Mesothelial cell of epicardium (in vitro differentiated cells): ENCODE measurements around the gene ZNHIT2. TPM values are rescaled to one million over a fixed set of nuclear protein-coding genes. Genes with fewer than 3 reads are reported as not detected.

ENCODE experiments used
- DNase-seq, 2 experiments: peaks; one replicate each; pipeline ENCODE4 v3.0.0; 2021; ENCODE audit warnings: low spot score in 2 of 2; ENCODE audit not compliant: unreplicated experiment in 2 of 2
- H3K27ac Mint-ChIP-seq: 2 replicates; pipeline ENCODE4 v1.8.0; 2021; ENCODE audit warnings: mixed read lengths
- H3K27me3 Mint-ChIP-seq: 2 replicates; pipeline ENCODE4 v1.8.0; 2021; ENCODE audit warnings: low read depth, mixed read lengths
- H3K36me3 Mint-ChIP-seq: 2 replicates; pipeline ENCODE4 v1.8.0; 2021; ENCODE audit warnings: mixed read lengths
- H3K4me1 Mint-ChIP-seq: 2 replicates; pipeline ENCODE4 v1.8.0; 2021; ENCODE audit warnings: mixed read lengths
- H3K4me3 Mint-ChIP-seq: 2 replicates; pipeline ENCODE4 v1.8.0; 2021; ENCODE audit warnings: mild to moderate bottlenecking, moderate library complexity, mixed read lengths
- H3K9me3 Mint-ChIP-seq: 2 replicates; pipeline ENCODE4 v1.8.0; 2021; ENCODE audit warnings: mixed read lengths
- total RNA-seq: library from RNA; stranded (reverse); gene quantifications from 3 replicates; pipeline ENCODE4 v1.2.1, GENCODE V29; 2021
- TF ChIP-seq, protein P1 (sequence below): fragments of 200-600 bp; sonication (generic); IDR thresholded peaks from one replicate; pipeline ENCODE4 v1.5.0; 2021; ENCODE audit warnings: antibody characterized with exemption; ENCODE audit not compliant: unreplicated experiment

The ZNHIT2 gene
- total RNA-seq, 1 donor from 2014 or later = 7.5 TPM

GRCh38 chr11:65129649-65130441 is 12.3 kb upstream of the ZNHIT2 start:
- Mint-ChIP-seq H3K4me1 (peaks cover 15% of the 10 kb centered on the region), H3K4me3 (no peak overlapping the region), H3K36me3 (peaks cover 7% of the 10 kb centered on the region), H3K9me3 (no peaks in the 10 kb centered on the region), H3K27ac (no peak overlapping the region), H3K27me3 (no peaks in the 10 kb centered on the region)
- DNase-seq = no peak
- TF ChIP-seq, protein P1, sequence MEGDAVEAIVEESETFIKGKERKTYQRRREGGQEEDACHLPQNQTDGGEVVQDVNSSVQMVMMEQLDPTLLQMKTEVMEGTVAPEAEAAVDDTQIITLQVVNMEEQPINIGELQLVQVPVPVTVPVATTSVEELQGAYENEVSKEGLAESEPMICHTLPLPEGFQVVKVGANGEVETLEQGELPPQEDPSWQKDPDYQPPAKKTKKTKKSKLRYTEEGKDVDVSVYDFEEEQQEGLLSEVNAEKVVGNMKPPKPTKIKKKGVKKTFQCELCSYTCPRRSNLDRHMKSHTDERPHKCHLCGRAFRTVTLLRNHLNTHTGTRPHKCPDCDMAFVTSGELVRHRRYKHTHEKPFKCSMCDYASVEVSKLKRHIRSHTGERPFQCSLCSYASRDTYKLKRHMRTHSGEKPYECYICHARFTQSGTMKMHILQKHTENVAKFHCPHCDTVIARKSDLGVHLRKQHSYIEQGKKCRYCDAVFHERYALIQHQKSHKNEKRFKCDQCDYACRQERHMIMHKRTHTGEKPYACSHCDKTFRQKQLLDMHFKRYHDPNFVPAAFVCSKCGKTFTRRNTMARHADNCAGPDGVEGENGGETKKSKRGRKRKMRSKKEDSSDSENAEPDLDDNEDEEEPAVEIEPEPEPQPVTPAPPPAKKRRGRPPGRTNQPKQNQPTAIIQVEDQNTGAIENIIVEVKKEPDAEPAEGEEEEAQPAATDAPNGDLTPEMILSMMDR = no peak

DNA sequence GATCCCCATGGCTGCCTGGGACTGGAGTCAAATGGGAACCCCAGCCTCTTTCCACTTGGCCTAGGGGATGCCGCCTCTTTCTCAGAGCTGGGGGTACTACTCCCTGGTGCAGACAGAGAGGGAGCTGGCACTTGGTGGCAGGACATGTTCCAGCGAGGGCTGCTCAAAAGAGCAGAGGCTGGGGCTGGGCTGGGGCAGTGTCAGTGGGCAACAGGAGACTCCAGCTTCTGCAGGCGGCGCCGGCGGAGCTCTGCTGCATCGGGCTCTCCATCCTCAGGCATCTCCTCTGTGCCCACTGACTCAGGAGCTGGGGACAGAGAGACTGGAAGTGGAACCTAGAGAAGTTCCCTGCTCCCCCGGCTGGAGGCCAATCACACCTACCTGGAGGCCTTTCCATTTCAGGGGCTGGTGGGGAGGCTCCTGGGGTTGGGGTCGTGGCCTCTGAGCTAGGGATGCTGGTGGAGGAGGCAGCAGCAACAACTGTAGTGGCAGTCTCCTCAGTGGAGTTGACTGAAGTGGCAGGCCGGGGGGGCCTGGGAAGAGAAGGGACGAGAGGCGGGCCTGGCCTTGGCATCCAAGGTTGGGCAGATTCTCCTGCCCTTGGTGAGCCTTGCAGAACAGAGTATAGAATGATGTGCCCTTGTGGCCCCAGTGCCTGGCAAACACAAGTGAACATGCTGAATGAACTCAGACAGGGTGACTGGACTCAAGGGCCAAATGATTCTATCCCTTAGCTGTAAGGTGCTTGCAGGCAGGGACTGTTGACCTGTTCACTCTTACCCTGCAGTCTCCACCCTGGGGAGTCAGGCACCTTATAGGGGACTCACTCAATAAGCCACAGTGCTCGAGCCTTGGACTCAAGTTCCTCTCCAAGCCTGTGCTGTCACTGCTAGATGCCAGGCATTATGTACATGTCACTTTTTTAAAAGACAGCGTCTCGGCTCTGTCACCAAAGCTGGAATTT is 11.0 kb upstream of the ZNHIT2 start:
- H3K27ac Mint-ChIP-seq = no peak overlapping the region
- H3K27me3 Mint-ChIP-seq = no peaks in the 10 kb centered on the region
- H3K36me3 Mint-ChIP-seq = peaks cover 9% of the 10 kb centered on the region
- H3K4me1 Mint-ChIP-seq = peaks cover 14% of the 10 kb centered on the region
- TF ChIP-seq, protein P1 = no peak
- no peaks in the 10 kb centered on the region for H3K9me3 Mint-ChIP-seq
- no peak for DNase-seq
- H3K4me3 Mint-ChIP-seq = no peak overlapping the region

DNA sequence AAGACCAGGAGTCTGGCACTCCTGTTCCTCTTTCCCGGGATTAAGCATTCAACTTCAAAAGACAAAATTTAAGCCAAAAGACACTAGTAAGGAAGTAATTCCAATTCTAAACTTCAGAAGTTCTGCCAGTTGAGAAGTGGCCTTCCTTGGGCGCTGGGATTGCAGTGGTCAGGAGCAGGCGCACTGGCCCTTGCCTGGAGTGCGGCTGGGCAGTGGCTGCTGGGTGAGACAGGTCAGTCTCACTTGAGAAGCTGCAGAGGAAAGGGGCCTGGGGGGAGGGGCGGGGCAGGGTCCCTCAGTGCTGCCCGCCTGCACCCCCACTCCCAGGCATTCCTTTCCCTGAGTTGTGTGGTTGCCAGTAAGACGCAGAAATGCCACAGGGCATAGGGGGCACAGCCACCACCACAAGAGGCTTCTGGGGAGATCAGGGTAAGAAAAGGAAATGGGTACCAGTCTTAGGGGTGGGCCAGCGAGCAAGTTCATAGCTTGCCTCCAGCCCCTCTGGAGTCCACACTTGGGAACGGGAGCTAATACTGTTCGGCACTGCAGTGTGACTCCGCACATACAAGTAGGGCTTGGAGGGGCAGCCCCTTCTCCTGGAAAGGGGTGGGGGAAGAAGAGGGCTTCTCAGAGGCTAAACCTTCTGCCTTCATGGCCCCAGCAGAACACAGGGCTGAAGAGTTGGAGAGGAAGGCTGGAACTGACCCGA is 10.1 kb upstream of the ZNHIT2 start:
- Mint-ChIP-seq H3K4me1 (peaks cover 11% of the 10 kb centered on the region), H3K27me3 (no peaks in the 10 kb centered on the region), H3K36me3 (peaks cover 9% of the 10 kb centered on the region), H3K27ac (no peak overlapping the region), H3K4me3 (no peak overlapping the region), H3K9me3 (no peaks in the 10 kb centered on the region)
- TF ChIP-seq, protein P1 = no peak
- DNase-seq = no peak

DNA sequence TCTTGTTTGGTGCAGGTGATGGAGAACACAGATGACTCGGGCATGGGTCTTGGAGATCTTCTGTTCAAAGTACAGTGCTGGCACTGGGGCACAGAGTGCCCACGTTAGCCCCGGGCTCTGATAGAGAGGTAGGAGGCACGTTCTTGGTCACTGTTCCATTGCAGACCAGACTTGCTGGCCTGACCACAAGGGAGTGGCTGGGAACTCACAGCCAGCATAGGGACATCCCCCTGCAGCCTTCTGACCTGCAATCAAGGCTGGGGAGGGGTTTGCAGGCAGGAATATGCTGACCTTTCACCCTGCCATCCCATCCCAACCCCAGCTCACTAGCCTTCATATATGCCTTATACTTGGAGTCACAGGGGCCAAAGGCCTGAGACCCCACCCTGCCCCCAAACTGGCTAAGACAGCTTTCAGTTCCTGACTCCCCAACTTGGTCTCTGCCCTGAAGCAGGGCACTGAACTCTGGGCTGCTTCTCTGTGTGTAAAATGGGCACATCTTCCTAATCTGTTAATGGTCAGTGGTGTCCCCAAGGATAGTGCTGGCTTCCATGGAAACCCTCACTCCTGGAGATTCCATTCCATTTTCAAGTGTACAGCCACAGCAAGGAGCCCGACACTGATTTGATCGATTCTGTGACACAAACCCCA is 9.2 kb upstream of the ZNHIT2 start:
- DNase-seq = no peak
- Mint-ChIP-seq H3K9me3 (no peaks in the 10 kb centered on the region), H3K27ac (no peak overlapping the region), H3K4me3 (no peak overlapping the region), H3K27me3 (no peaks in the 10 kb centered on the region), H3K36me3 (peaks cover 9% of the 10 kb centered on the region), H3K4me1 (peaks cover 15% of the 10 kb centered on the region)
- TF ChIP-seq, protein P1 = no peak
